ENCODE measurements around the gene TARDBP.

Gene TARDBP

GRCh38 chr1:11012260-11013159 lies at the start of gene TARDBP:
Gene TARDBP (plus strand): TSS chr1:11012654. CDS start chr1:11013728, 1,074 bp downstream.
- peak; percentile 73 for DNase-seq (ENCODE audit: low read depth, low spot score)
- Histone ChIP-seq H3K9ac (ENCODE audit: insufficient read length, low read depth) (peak within 1 kb of the TSS; percentile 99), H3K4me3 (ENCODE audit: insufficient read length, low read depth) (peak within 1 kb of the TSS; percentile 95), H3K9me3 (ENCODE audit: insufficient read depth, low read length) (no peaks in the 10 kb centered on the region), H3K27me3 (ENCODE audit: insufficient read depth, insufficient read length) (no peaks in the 10 kb centered on the region), H3K36me3 (ENCODE audit: insufficient read depth, insufficient read length, low read length) (peaks cover 42% of the 10 kb centered on the region), H3K4me1 (ENCODE audit: insufficient read depth, insufficient read length) (no peaks in the 10 kb centered on the region)
- TF ChIP-seq YY1 (IDR thresholded peaks at IDR 0.05; ENCODE audit: insufficient read depth, insufficient read length) (peak; percentile 73), SUZ12 (IDR thresholded peaks at IDR 0.05; ENCODE audit: extremely low read depth, insufficient read depth, insufficient read length) (no peak), ZNF274 (IDR thresholded peaks at IDR 0.05; ENCODE audit: low read depth, low read length) (no peak)

- H3K36me3 ChIP-seq (ENCODE audit: insufficient read depth, insufficient read length, low read length), result no peaks in the 10 kb centered on the region
- no peak overlapping the region for H3K4me3 ChIP-seq (ENCODE audit: insufficient read length, low read depth)
- H3K4me1 ChIP-seq (ENCODE audit: insufficient read depth, insufficient read length), result peaks cover 3% of the 10 kb centered on the region
- H3K9me3 ChIP-seq (ENCODE audit: insufficient read depth, low read length), result no peaks in the 10 kb centered on the region
- H3K9ac ChIP-seq (ENCODE audit: insufficient read length, low read depth), result no peak overlapping the region
- no peak for DNase-seq (ENCODE audit: low read depth, low spot score)
- TF ChIP-seq YY1 (IDR thresholded peaks at IDR 0.05; ENCODE audit: insufficient read depth, insufficient read length) (no peak), SUZ12 (IDR thresholded peaks at IDR 0.05; ENCODE audit: extremely low read depth, insufficient read depth, insufficient read length) (no peak), ZNF274 (IDR thresholded peaks at IDR 0.05; ENCODE audit: low read depth, low read length) (no peak)
- no peaks in the 10 kb centered on the region for H3K27me3 ChIP-seq (ENCODE audit: insufficient read depth, insufficient read length)
These were observed 46.8 kb upstream of the TARDBP start for GRCh38 chr1:10965546-10966226.

- Histone ChIP-seq H3K4me1 (ENCODE audit: insufficient read depth, insufficient read length) (peaks cover 3% of the 10 kb centered on the region), H3K9ac (ENCODE audit: insufficient read length, low read depth) (no peak overlapping the region), H3K4me3 (ENCODE audit: insufficient read length, low read depth) (no peak overlapping the region), H3K36me3 (ENCODE audit: insufficient read depth, insufficient read length, low read length) (no peaks in the 10 kb centered on the region), H3K9me3 (ENCODE audit: insufficient read depth, low read length) (no peaks in the 10 kb centered on the region), H3K27me3 (ENCODE audit: insufficient read depth, insufficient read length) (no peaks in the 10 kb centered on the region)
- no peak for TF ChIP-seq YY1 (IDR thresholded peaks at IDR 0.05; ENCODE audit: insufficient read depth, insufficient read length)
- TF ChIP-seq SUZ12 (IDR thresholded peaks at IDR 0.05; ENCODE audit: extremely low read depth, insufficient read depth, insufficient read length), result no peak
- TF ChIP-seq ZNF274 (IDR thresholded peaks at IDR 0.05; ENCODE audit: low read depth, low read length), result no peak
- DNase-seq (ENCODE audit: low read depth, low spot score), result no peak
These were observed 45.4 kb upstream of the TARDBP start for GRCh38 chr1:10967090-10967489.

- H3K4me3 ChIP-seq (ENCODE audit: insufficient read length, low read depth), result no peak overlapping the region
- DNase-seq (ENCODE audit: low read depth, low spot score), result no peak
These were observed 44.0 kb upstream of the TARDBP start for GRCh38 chr1:10968411-10968826.

GRCh38 chr1:10969267-10969970 lies 43.0 kb upstream of the TARDBP start:
- no peak overlapping the region for H3K9ac ChIP-seq (ENCODE audit: insufficient read length, low read depth)
- H3K4me3 ChIP-seq (ENCODE audit: insufficient read length, low read depth), result no peak overlapping the region
- TF ChIP-seq YY1 (IDR thresholded peaks at IDR 0.05; ENCODE audit: insufficient read depth, insufficient read length), result no peak
- H3K9me3 ChIP-seq (ENCODE audit: insufficient read depth, low read length), result no peaks in the 10 kb centered on the region; the same call in 1 of the 2 replicates
- peak; percentile 69 for DNase-seq (ENCODE audit: low read depth, low spot score)
- H3K27me3 ChIP-seq (ENCODE audit: insufficient read depth, insufficient read length), result no peaks in the 10 kb centered on the region
- H3K4me1 ChIP-seq (ENCODE audit: insufficient read depth, insufficient read length), result peaks cover 8% of the 10 kb centered on the region
- no peaks in the 10 kb centered on the region for H3K36me3 ChIP-seq (ENCODE audit: insufficient read depth, insufficient read length, low read length)

More at GRCh38 chr1:10968411-10968826, 44.0 kb upstream of the TARDBP start:
- TF ChIP-seq ZNF274 (IDR thresholded peaks at IDR 0.05; ENCODE audit: low read depth, low read length), result no peak
- no peak for TF ChIP-seq YY1 (IDR thresholded peaks at IDR 0.05; ENCODE audit: insufficient read depth, insufficient read length)
- no peak for TF ChIP-seq SUZ12 (IDR thresholded peaks at IDR 0.05; ENCODE audit: extremely low read depth, insufficient read depth, insufficient read length)
- Histone ChIP-seq H3K36me3 (ENCODE audit: insufficient read depth, insufficient read length, low read length) (no peaks in the 10 kb centered on the region), H3K9me3 (ENCODE audit: insufficient read depth, low read length) (no peaks in the 10 kb centered on the region), H3K4me1 (ENCODE audit: insufficient read depth, insufficient read length) (peaks cover 5% of the 10 kb centered on the region), H3K9ac (ENCODE audit: insufficient read length, low read depth) (no peak overlapping the region), H3K27me3 (ENCODE audit: insufficient read depth, insufficient read length) (no peaks in the 10 kb centered on the region)

- TF ChIP-seq SUZ12 (IDR thresholded peaks at IDR 0.05; ENCODE audit: extremely low read depth, insufficient read depth, insufficient read length) (no peak), YY1 (IDR thresholded peaks at IDR 0.05; ENCODE audit: insufficient read depth, insufficient read length) (no peak), ZNF274 (IDR thresholded peaks at IDR 0.05; ENCODE audit: low read depth, low read length) (no peak)
- Histone ChIP-seq H3K9ac (ENCODE audit: insufficient read length, low read depth) (no peak overlapping the region), H3K4me1 (ENCODE audit: insufficient read depth, insufficient read length) (peaks cover 6% of the 10 kb centered on the region), H3K27me3 (ENCODE audit: insufficient read depth, insufficient read length) (no peaks in the 10 kb centered on the region), H3K9me3 (ENCODE audit: insufficient read depth, low read length) (no peaks in the 10 kb centered on the region; the same call in 1 of the 2 replicates), H3K36me3 (ENCODE audit: insufficient read depth, insufficient read length, low read length) (no peaks in the 10 kb centered on the region), H3K4me3 (ENCODE audit: insufficient read length, low read depth) (no peak overlapping the region)
- DNase-seq (ENCODE audit: low read depth, low spot score), result no peak
These were observed 42.5 kb upstream of the TARDBP start for GRCh38 chr1:10969971-10970332.

All from NT2/D1 (cell line).